HepG2 (cell line): ENCODE measurements around the gene KCNQ1OT1. TPM values are rescaled to one million over a fixed set of nuclear protein-coding genes. Genes with fewer than 3 reads are reported as not detected.

Experiments
- CBFB ChIP-seq: sonication (generic); formaldehyde crosslinking; IDR thresholded peaks from 2 replicates; pipeline ENCODE4 v1.4.0; 2020; ENCODE audit warnings: missing genetic modification reagents
- FOXM1 ChIP-seq: sonication (generic); formaldehyde crosslinking; IDR thresholded peaks from 2 replicates; pipeline ENCODE4 v1.5.0; 2020; ENCODE audit warnings: missing genetic modification reagents
- HNRNPL ChIP-seq: fragments of 200-400 bp; formaldehyde crosslinking; IDR thresholded peaks from 2 replicates; pipeline ENCODE4 v1.6.1; 2017; ENCODE audit warnings: mild to moderate bottlenecking, low read depth, low read length
- HOXA7 ChIP-seq: sonication (generic); formaldehyde crosslinking; IDR thresholded peaks from 2 replicates; pipeline ENCODE4 v1.8.1; 2022; ENCODE audit warnings: mild to moderate bottlenecking, missing genetic modification reagents, moderate library complexity
- KAT7 ChIP-seq: IDR thresholded peaks from 2 replicates; pipeline ENCODE4 v1.6.1; 2018; ENCODE audit warnings: borderline replicate concordance, missing compliant biosample characterization
- KLF11 ChIP-seq: IDR thresholded peaks from 2 replicates; pipeline ENCODE4 v1.6.1; 2016; ENCODE audit warnings: missing compliant biosample characterization
- MAX ChIP-seq: IDR thresholded peaks from 2 replicates; pipeline ENCODE4 v1.6.1; 2012; ENCODE audit warnings: inconsistent platforms
- MZF1 ChIP-seq: sonication (generic); formaldehyde crosslinking; IDR thresholded peaks from 2 replicates; pipeline ENCODE4 v1.8.1; 2023; ENCODE audit warnings: mild to moderate bottlenecking, missing genetic modification reagents, borderline replicate concordance
- NFE2L2 ChIP-seq: fragments of 150-350 bp; IDR thresholded peaks from 2 replicates; pipeline ENCODE4 v1.6.1; 2014; ENCODE audit warnings: low read length
- PHF8 ChIP-seq: sonication (generic); formaldehyde crosslinking; IDR thresholded peaks from 2 replicates; pipeline ENCODE4 v1.5.0; 2020; ENCODE audit warnings: missing genetic modification reagents
- POLR2AphosphoS5 ChIP-seq: IDR thresholded peaks from 2 replicates; pipeline ENCODE4 v1.6.1; 2012; ENCODE audit warnings: low read depth, low read length
- POLR2G ChIP-seq: fragments of 200-400 bp; formaldehyde crosslinking; IDR thresholded peaks from 2 replicates; pipeline ENCODE4 v1.6.1; 2018; ENCODE audit warnings: mild to moderate bottlenecking, low read depth, low read length, moderate library complexity
- PRPF4 ChIP-seq: fragments of 200-400 bp; formaldehyde crosslinking; IDR thresholded peaks from 2 replicates; pipeline ENCODE4 v1.6.1; 2016; ENCODE audit warnings: low read length, low read depth; ENCODE audit not compliant: poor library complexity, severe bottlenecking
- RFXANK ChIP-seq: IDR thresholded peaks from 2 replicates; pipeline ENCODE4 v1.6.1; 2016
- SP2 ChIP-seq: sonication (generic); formaldehyde crosslinking; IDR thresholded peaks from 2 replicates; pipeline ENCODE4 v1.5.1; 2020; ENCODE audit warnings: mild to moderate bottlenecking, missing genetic modification reagents
- SRSF1 ChIP-seq: fragments of 200-400 bp; formaldehyde crosslinking; optimal IDR thresholded peaks from 2 replicates; pipeline ENCODE3; 2017; ENCODE audit warnings: mild to moderate bottlenecking, low read depth, low read length, moderate library complexity
- YEATS4 ChIP-seq: sonication (generic); formaldehyde crosslinking; IDR thresholded peaks from 2 replicates; pipeline ENCODE4 v1.4.0; 2020; ENCODE audit warnings: missing genetic modification reagents, borderline replicate concordance
- ZKSCAN8 ChIP-seq: IDR thresholded peaks from 2 replicates; pipeline ENCODE4 v1.6.1; 2016; ENCODE audit warnings: borderline replicate concordance, missing genetic modification reagents, missing compliant biosample characterization
- ZNF138 ChIP-seq: sonication (generic); formaldehyde crosslinking; IDR thresholded peaks from 2 replicates; pipeline ENCODE4 v1.5.0; 2020; ENCODE audit warnings: mild to moderate bottlenecking, low read depth, missing genetic modification reagents
- ZNF326 ChIP-seq: sonication (generic); formaldehyde crosslinking; IDR thresholded peaks from 2 replicates; pipeline ENCODE4 v1.4.0; 2020; ENCODE audit warnings: missing genetic modification reagents, borderline replicate concordance
- ZNF335 ChIP-seq: sonication (generic); formaldehyde crosslinking; IDR thresholded peaks from 2 replicates; pipeline ENCODE4 v1.4.0; 2020; ENCODE audit warnings: missing genetic modification reagents
- ZNF33A ChIP-seq: sonication (generic); formaldehyde crosslinking; IDR thresholded peaks from 2 replicates; pipeline ENCODE4 v1.5.1; 2020; ENCODE audit warnings: missing genetic modification reagents, mild to moderate bottlenecking, moderate library complexity, borderline replicate concordance
- ZNF549 ChIP-seq: sonication (generic); formaldehyde crosslinking; IDR thresholded peaks from 2 replicates; pipeline ENCODE4 v1.5.0; 2020; ENCODE audit warnings: missing genetic modification reagents
- ZNF563 ChIP-seq: sonication (generic); formaldehyde crosslinking; IDR thresholded peaks from 2 replicates; pipeline ENCODE4 v1.8.0; 2022; ENCODE audit warnings: mild to moderate bottlenecking, moderate library complexity, missing genetic modification reagents
- polyA plus RNA-seq, 8 experiments: library from polyadenylated mRNA; depleted of rRNA in 3 of 8; stranded (reverse) in 7 of 8; unstranded in 1 of 8; fragments of >200 nt; fragmentation: Illumina TruSeq in 4 of 8; extraction: Trizol in 4 of 8; gene quantifications; 2 replicates each; pipeline versions ENCODE4 v1.2.1 to v1.2.3, GENCODE V29; 2011 to 2016; ENCODE audit warnings: low read depth in 4 of 8, missing spikeins in 1 of 8, mixed read lengths in 1 of 8; ENCODE audit not compliant: insufficient read depth in 1 of 8
- total RNA-seq, 5 experiments: library from RNA; depleted of rRNA; stranded (reverse); fragments of >200 nt; fragmentation: Illumina TruSeq; extraction: Trizol; gene quantifications; 2 replicates each; pipeline ENCODE4 v1.2.3, GENCODE V29; 2016; ENCODE audit warnings: low read depth in 1 of 5
- TF ChIP-seq, protein P1 (sequence below): sonication (generic); formaldehyde crosslinking; IDR thresholded peaks from 2 replicates; pipeline ENCODE4 v1.4.0; 2020; ENCODE audit warnings: mild to moderate bottlenecking, missing genetic modification reagents
- TF ChIP-seq, protein P2 (sequence below): sonication (generic); formaldehyde crosslinking; IDR thresholded peaks from 2 replicates; pipeline ENCODE4 v1.4.0; 2020; ENCODE audit warnings: missing genetic modification reagents

Gene KCNQ1OT1
- total and polyA plus RNA-seq, 2 of the 13 experiments (the other 11 are each of a cell fraction or from before 2014, with no cell fraction given) = 1.3 to 18.9 TPM

DNA sequence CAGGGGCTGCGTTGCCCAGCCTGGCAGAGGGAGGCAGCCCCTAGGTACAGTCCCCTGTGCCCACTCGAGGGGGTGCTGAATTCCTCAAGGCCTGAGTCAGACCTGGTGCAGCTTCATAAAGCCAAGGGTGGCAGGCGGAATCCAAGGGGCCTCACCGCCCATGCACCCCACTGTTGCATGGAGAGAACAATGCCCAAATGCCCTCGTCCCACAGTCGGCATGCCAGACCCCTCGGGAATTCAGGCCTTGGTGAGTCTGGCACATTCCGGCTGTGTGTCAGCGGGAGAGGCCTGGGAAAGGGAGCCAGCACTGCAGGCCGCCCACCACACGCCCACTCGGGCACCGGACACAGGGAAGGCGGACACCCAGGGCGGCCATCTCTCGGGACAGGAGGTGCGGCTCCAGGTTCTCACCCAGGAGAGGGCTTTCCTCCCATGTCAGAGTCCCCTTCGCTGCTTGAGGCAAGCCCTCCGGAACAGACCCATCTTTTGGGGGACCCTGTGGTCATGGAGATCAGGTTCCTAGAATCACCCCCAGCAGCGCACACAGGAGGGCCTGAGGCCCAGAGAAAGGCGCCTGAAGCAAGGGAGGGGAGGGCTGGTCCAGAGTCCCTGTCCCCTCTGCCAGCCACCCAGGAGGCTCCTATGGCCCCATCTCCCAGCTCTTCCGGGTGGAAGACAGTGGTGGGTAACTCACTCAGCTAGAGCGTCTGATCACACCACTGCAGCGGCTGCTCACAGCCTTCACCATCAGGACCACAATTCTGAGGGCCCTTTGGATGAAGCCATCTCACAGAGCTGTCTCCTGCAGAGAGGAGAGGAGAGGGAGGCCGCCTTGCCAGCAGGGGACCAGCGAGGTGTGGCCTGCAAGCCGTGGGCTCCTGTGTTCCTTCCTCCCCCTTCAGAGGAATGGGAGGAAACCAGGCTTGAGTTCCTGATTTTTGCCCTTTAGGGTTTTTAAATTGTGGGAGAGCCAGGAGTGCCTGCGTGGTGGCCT is 31.6 kb upstream of the KCNQ1OT1 start (continued):
- TF ChIP-seq HOXA7 (CRISPR knock-in tag) (no peak), ZNF33A (CRISPR knock-in tag) (no peak), MAX (no peak), RFXANK (CRISPR knock-in tag) (no peak), POLR2AphosphoS5 (peak; percentile 50; the same call in 1 of the 2 replicates), MZF1 (CRISPR knock-in tag) (no peak), HNRNPL (peak; percentile 100), PRPF4 (no peak), ZKSCAN8 (CRISPR knock-in tag) (no peak), FOXM1 (CRISPR knock-in tag) (no peak), ZNF326 (CRISPR knock-in tag) (0 out of 2 replicates have a peak, but pooled peaks have one; percentile 3), SRSF1 (no peak), PHF8 (CRISPR knock-in tag) (0 out of 2 replicates have a peak, but pooled peaks have one; percentile 20), SP2 (CRISPR knock-in tag) (no peak), ZNF563 (CRISPR knock-in tag) (peak; percentile 20; the same call in 1 of the 2 replicates), NFE2L2 (no peak), POLR2G (peak; percentile 47), ZNF549 (CRISPR knock-in tag) (no peak), ZNF335 (CRISPR knock-in tag) (no peak), CBFB (CRISPR knock-in tag) (peak; percentile 17; the same call in 1 of the 2 replicates), ZNF138 (CRISPR knock-in tag) (no peak), KAT7 (CRISPR knock-in tag) (no peak), YEATS4 (CRISPR knock-in tag) (peak; percentile 84), KLF11 (CRISPR knock-in tag) (no peak)
- TF ChIP-seq, protein P1, sequence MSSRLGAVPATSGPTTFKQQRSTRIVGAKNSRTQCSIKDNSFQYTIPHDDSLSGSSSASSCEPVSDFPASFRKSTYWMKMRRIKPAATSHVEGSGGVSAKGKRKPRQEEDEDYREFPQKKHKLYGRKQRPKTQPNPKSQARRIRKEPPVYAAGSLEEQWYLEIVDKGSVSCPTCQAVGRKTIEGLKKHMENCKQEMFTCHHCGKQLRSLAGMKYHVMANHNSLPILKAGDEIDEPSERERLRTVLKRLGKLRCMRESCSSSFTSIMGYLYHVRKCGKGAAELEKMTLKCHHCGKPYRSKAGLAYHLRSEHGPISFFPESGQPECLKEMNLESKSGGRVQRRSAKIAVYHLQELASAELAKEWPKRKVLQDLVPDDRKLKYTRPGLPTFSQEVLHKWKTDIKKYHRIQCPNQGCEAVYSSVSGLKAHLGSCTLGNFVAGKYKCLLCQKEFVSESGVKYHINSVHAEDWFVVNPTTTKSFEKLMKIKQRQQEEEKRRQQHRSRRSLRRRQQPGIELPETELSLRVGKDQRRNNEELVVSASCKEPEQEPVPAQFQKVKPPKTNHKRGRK (CRISPR knock-in tag) = no peak
- TF ChIP-seq, protein P2, sequence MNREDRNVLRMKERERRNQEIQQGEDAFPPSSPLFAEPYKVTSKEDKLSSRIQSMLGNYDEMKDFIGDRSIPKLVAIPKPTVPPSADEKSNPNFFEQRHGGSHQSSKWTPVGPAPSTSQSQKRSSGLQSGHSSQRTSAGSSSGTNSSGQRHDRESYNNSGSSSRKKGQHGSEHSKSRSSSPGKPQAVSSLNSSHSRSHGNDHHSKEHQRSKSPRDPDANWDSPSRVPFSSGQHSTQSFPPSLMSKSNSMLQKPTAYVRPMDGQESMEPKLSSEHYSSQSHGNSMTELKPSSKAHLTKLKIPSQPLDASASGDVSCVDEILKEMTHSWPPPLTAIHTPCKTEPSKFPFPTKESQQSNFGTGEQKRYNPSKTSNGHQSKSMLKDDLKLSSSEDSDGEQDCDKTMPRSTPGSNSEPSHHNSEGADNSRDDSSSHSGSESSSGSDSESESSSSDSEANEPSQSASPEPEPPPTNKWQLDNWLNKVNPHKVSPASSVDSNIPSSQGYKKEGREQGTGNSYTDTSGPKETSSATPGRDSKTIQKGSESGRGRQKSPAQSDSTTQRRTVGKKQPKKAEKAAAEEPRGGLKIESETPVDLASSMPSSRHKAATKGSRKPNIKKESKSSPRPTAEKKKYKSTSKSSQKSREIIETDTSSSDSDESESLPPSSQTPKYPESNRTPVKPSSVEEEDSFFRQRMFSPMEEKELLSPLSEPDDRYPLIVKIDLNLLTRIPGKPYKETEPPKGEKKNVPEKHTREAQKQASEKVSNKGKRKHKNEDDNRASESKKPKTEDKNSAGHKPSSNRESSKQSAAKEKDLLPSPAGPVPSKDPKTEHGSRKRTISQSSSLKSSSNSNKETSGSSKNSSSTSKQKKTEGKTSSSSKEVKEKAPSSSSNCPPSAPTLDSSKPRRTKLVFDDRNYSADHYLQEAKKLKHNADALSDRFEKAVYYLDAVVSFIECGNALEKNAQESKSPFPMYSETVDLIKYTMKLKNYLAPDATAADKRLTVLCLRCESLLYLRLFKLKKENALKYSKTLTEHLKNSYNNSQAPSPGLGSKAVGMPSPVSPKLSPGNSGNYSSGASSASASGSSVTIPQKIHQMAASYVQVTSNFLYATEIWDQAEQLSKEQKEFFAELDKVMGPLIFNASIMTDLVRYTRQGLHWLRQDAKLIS = peak; percentile 5; the same call in 1 of the 2 replicates
